ENCODE results near the gene AFTPH. TPM values are rescaled to one million over a fixed set of nuclear protein-coding genes. Genes with fewer than 3 reads are reported as not detected.

AFTPH gene
- total RNA-seq, 8 experiments from 2014 or later, result 25.1 to 52.0 (median 32.4) TPM

DNA sequence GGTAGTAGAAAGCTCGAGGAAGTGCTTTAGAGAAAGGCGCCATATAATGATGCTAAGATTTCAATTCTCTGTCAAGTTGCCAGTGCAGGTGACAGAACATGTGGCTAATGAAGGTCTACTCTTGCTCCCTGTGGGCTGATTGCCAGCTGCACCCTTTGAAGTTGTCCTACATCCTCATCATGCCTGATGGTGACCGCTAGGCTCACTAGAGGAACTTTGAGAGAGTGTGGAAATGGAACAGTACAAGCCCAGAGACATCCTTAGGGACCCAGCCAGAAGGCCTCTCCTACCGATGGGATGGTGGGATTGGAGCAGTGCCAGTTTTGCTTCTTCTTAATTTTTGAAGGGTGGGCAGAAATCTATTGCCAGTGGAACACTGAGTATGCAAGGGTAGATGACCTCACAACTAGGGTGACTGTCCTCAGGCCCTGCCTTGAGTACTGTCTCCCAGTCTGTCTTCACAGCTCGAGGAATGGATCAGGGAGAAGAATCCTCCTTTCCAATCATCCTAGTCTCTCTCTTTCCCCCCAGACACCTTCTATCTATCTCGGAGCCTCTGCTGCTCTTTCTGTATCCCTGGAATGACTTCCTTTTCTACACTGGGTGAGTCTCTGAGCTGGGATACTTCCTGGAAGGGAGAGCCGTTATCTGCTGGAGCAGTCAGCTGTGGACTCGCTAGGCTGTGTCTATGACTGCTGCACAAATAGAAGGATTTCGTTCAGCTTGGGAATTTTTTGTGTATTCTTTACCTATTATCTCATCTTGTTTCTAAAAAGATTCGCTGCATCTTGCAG lies 36.7 kb upstream of the AFTPH start:
- H3K4me1 ChIP-seq (replicated peaks in 1 of 2), result peaks cover 11 to 24% of the 10 kb centered on the region in 2 donors
- H3K27ac ChIP-seq, result no peak overlapping the region
- peak in 3 of 8 experiments; percentile 6 to 27 (median 9) for ATAC-seq (replicated peaks in 6 of 8)
- H3K4me3 ChIP-seq, result no peak overlapping the region
- in situ Hi-C loops (cut with MboI; ENCODE audit: low pct_unique_long_range_greater_than_20kb in 2 of 9, low sequenced_read_pairs in 9 of 9, unreplicated experiment in 9 of 9), result loop anchor here in 6 of 9 experiments (25.0 kb wide), 2 partner anchors 150 to 450 kb away; no protein-coding TSS in a partner anchor
- WGBS, 10 experiments, result 40 to 96% (median 60%) methylated on average over 3 to 9 of the region's 10 CpGs; no CpG with 5 or more reads in 1 of the 10 experiments

DNA sequence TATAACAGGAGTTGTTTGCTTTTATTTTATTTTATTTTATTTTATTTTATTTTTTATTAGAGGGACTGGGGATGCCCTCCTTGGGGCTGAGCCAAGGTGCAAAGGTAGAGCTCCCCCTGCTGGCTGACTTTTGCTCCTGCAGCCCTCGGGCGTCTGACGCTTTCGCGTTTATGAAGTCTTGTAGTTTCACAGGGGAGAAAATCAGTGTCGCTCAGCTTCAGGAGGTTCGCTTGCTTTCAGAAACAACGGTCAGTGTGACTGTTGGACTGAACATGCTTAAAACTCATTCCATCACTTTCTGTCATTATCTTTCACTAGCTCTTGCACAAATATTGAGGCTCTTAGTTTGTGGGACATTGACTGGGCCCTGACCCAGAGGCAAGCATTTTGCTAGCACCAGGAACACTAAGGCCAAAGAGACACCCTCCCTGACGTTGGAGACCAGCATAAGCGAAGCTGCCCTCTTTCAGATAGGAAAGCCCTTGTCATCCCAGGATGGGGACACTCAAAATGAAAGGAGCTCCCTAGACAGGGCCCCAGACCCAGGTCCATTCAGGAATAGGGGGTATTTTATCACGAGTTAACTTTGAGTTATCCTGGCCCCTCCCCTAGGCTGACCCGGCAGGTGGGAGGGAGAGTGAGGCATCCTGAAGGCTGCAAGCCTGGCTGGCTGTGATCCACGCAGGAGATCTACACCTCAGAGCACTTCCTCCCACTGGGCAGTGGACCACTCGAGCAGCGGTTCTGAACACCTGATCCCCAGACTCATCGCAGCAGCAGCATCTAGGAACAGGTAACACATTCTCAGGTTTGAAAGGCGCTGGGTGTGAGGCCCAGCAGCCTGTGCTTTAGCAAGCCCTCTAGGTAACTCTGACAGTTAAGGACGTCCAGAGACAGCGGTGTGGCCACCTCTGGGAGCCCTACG lies 35.8 kb upstream of the AFTPH start:
- no peak overlapping the region for H3K4me3 ChIP-seq
- H3K4me1 ChIP-seq (replicated peaks in 1 of 2), result peaks cover 11 to 22% of the 10 kb centered on the region in 2 donors
- in situ Hi-C loops (cut with MboI; ENCODE audit: low pct_unique_long_range_greater_than_20kb in 2 of 9, low sequenced_read_pairs in 9 of 9, unreplicated experiment in 9 of 9), result loop anchor here in 6 of 9 experiments (25.0 kb wide), 2 partner anchors 151 to 451 kb away; no protein-coding TSS in a partner anchor
- peak; percentile 8 to 77 (median 60) for ATAC-seq (replicated peaks in 6 of 8)
- no peak overlapping the region for H3K27ac ChIP-seq
- WGBS, 10 experiments, result 10 to 67% (median 35%) methylated on average over 2 to 15 of the region's 20 CpGs

DNA sequence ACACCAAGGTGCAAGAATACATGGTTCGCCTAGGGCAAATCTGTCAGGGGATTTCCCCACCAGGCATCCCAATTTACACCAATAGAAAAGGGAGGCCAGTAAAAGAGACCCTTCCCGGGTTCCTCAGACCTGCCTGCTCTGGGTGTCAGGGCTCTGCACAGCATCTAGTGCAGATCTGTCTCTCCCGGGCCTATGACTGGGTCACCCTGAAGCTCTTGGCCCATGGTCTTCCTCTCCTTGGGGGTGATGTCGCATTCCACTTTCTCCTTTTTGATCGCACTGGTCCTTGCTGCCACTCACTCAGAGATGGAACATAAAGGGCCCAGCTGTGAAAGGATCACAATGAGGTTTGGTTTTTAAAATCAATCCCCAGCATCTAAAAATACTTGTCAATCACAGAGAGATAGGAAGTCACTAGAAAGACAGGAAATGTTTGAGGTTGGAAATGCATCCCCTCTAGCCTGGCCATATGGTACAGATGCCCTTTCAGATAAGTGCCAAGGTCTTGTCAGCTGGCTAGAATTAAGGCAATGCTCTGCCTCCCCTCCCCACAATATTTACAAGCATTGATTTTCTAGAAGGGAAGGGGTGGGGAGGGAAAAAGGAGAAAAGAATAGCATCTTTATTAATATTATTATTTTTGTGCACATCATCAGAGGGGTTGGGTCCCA lies 34.9 kb upstream of the AFTPH start:
- WGBS, 10 experiments, result 40 to 100% (median 61%) methylated on average over 1 to 3 of the region's 5 CpGs; no CpG with 5 or more reads in 4 of the 10 experiments
- in situ Hi-C loops (cut with MboI; ENCODE audit: low pct_unique_long_range_greater_than_20kb in 2 of 9, low sequenced_read_pairs in 9 of 9, unreplicated experiment in 9 of 9), result loop anchor here in 6 of 9 experiments (25.0 kb wide), 2 partner anchors 152 to 452 kb away; no protein-coding TSS in a partner anchor
- no peak overlapping the region for H3K4me3 ChIP-seq
- peak in 1 of 8 experiments; percentile 13 for ATAC-seq (replicated peaks in 6 of 8)
- H3K4me1 ChIP-seq (replicated peaks in 1 of 2), result peaks cover 11 to 22% of the 10 kb centered on the region in 2 donors
- no peak overlapping the region for H3K27ac ChIP-seq

DNA sequence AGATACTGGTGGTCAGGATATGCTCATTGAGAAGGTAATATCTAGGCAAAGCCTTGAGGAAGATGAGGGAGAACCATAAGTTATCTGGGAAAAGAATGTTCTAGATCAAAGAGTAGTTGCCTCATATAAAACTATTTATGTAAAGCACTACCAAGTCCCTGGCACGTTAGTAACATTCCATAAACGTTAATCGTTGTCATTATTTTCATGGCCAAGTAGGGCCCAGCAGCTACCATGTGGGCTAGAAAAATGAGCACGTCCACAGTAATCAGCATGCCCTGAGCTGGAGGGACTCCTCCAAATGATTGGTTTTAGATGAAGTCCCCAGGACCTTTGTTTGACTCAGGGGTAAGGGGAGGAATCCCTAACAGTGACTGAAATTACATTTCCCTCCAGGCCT lies 32.7 kb upstream of the AFTPH start:
- 18 to 100% (median 64%) methylated on average over 1 to 4 of the region's 4 CpGs for WGBS, 10 experiments
- peak in 1 of 8 experiments; percentile 29 for ATAC-seq (replicated peaks in 6 of 8)
- in situ Hi-C loops (cut with MboI; ENCODE audit: low pct_unique_long_range_greater_than_20kb in 2 of 9, low sequenced_read_pairs in 9 of 9, unreplicated experiment in 9 of 9), result loop anchor here in 6 of 9 experiments (25.0 kb wide), 2 partner anchors 154 to 454 kb away; no protein-coding TSS in a partner anchor

DNA sequence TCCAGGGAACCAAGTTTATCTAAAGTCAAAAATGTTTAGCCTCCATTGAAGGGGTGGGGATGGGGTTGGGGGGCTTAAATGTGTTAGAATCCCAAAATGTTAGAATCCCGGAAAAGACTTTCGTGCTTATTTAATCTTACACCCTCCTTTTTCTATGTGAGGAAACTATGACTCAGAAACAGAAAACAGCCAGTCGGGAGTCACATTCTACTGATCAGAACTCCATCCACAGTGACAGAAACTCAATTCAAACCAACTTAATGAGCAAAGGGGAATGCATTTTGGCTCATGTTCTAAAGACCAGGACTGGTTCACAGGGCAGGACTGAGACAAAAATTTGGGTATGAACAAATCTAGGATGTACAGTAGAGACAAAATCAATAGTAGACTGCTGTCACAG lies 31.9 kb upstream of the AFTPH start:
- no peak for ATAC-seq (replicated peaks in 6 of 8)
- 60 to 90% (median 80%) methylated on average over 1 to 3 of the region's 3 CpGs; no CpG with 5 or more reads in 5 of the 10 experiments for WGBS, 10 experiments
- in situ Hi-C loops (cut with MboI; ENCODE audit: low pct_unique_long_range_greater_than_20kb in 2 of 9, low sequenced_read_pairs in 9 of 9, unreplicated experiment in 9 of 9), result loop anchor here in 6 of 9 experiments (25.0 kb wide), 2 partner anchors 155 to 455 kb away; no protein-coding TSS in a partner anchor
- Histone ChIP-seq H3K4me3 (no peak overlapping the region), H3K27ac (no peak overlapping the region), H3K4me1 (replicated peaks in 1 of 2) (peaks cover 3 to 18% of the 10 kb centered on the region in 2 donors)

More for the DNA sequence above, 32.7 kb upstream of the AFTPH start:
- Histone ChIP-seq H3K27ac (no peak overlapping the region), H3K4me3 (no peak overlapping the region), H3K4me1 (replicated peaks in 1 of 2) (peaks cover 3 to 18% of the 10 kb centered on the region in 2 donors)

DNA sequence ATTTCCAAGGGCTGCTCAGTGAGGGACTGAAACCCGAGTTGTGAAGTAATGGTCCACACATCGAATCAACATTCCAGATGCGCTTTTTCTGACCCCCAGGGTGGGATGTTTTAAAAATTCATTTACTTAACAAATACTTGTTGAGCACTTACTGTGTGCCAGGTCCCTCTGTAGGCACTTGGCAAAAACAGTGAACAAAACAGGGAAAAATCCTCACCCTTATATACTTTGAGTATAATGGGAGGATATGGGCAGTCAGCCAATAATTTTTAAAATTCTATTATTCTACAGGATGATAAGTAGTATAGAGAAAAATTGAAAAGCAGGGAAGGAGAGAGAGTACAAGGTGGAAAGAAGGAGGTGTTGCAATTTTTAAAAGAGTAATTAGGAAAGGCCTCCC lies 31.3 kb upstream of the AFTPH start:
- no peak for ATAC-seq (replicated peaks in 6 of 8)
- WGBS, 10 experiments, result 18 to 95% (median 59%) methylated on average over 1 to 3 of the region's 3 CpGs; no CpG with 5 or more reads in 3 of the 10 experiments
- H3K27ac ChIP-seq, result no peak overlapping the region
- no peak overlapping the region for H3K4me3 ChIP-seq
- H3K4me1 ChIP-seq (replicated peaks in 1 of 2), result peaks cover 3 to 18% of the 10 kb centered on the region in 2 donors
- in situ Hi-C loops (cut with MboI; ENCODE audit: low pct_unique_long_range_greater_than_20kb in 2 of 9, low sequenced_read_pairs in 9 of 9, unreplicated experiment in 9 of 9), result loop anchor here in 6 of 9 experiments (25.0 kb wide), 2 partner anchors 156 to 456 kb away; no protein-coding TSS in a partner anchor

DNA sequence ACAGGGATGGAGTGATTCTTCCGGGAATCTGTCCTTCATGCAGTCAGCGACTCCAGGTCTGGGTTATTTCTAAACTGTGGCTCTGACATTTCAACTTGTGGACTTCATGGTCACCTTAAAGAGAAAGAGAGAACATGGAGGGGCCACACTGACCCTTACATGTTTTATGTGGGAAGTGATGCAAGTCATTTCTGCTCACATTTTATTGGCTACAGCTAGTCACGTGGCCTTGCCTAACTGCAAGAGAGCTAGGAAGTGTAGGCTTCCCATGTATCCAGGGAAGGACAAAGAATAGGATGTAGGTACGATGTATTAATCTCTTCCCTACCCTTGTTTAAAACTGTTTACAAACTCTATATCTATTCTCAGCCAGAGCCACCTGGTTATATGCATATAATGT lies 30.3 kb upstream of the AFTPH start:
- in situ Hi-C loops (cut with MboI; ENCODE audit: low pct_unique_long_range_greater_than_20kb in 2 of 9, low sequenced_read_pairs in 9 of 9, unreplicated experiment in 9 of 9), result loop anchor here in 6 of 9 experiments (25.0 kb wide), 2 partner anchors 156 to 456 kb away; no protein-coding TSS in a partner anchor
- H3K27ac ChIP-seq, result no peak overlapping the region
- 82 to 100% (median 97%) methylated on average over 1 to 4 of the region's 4 CpGs; no CpG with 5 or more reads in 2 of the 10 experiments for WGBS, 10 experiments
- no peak overlapping the region for H3K4me3 ChIP-seq
- peaks cover 0 to 15% of the 10 kb centered on the region in 2 donors for H3K4me1 ChIP-seq (replicated peaks in 1 of 2)
- no peak for ATAC-seq (replicated peaks in 6 of 8)

DNA sequence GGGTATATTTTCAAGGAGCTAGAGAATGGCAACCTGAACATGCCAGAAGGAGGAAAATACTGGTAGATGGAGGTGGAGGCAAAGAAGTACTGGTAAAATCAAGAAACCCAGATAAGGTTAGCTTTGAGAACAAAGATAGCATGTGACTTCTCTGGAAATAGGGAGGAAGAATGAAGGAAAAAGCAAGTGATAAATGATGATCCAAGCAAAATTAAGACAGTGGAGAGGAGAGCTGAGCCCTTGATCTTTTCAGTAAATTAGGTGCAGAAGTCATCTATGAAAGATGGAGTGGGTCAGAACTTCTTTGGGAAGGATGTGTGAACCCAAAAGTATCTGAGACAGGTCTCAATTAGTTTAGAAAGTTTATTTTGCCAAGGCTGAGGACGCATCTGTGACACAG lies 25.7 kb upstream of the AFTPH start:
- 57 to 100% (median 75%) methylated on average over 1 of the region's 1 CpG; no CpG with 5 or more reads in 1 of the 10 experiments for WGBS, 10 experiments
- H3K4me1 ChIP-seq (replicated peaks in 1 of 2), result no peaks in the 10 kb centered on the region
- no peak overlapping the region for H3K27ac ChIP-seq
- no peak for ATAC-seq (replicated peaks in 6 of 8)
- in situ Hi-C loops (cut with MboI; ENCODE audit: low pct_unique_long_range_greater_than_20kb in 2 of 9, low sequenced_read_pairs in 9 of 9, unreplicated experiment in 9 of 9), result loop anchor here in 6 of 9 experiments (25.0 kb wide), 2 partner anchors 161 to 461 kb away; no protein-coding TSS in a partner anchor
- H3K4me3 ChIP-seq, result no peak overlapping the region

DNA sequence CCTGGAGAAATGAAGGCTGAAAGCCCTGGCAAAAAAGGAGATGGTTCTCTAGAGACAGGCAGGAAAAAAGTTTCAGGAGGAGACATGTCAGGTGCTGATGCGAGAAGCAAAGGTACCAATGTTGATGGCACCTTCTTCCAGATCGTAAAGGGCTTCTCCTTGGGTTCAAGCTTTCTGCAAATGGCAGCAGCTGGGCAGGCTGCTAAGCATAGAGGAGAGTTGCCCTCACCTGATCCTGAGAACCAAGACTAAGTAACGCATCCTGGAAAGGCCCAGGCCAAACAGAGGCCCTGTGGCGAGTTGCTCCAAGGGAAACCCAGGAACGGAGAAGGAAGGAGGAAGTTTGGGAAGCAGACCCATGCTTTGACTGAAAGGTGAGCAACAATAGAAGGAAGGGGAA lies 23.6 kb upstream of the AFTPH start:
- in situ Hi-C loops (cut with MboI; ENCODE audit: low pct_unique_long_range_greater_than_20kb in 2 of 9, low sequenced_read_pairs in 9 of 9, unreplicated experiment in 9 of 9), result no loop called here
- ATAC-seq (replicated peaks in 6 of 8), result no peak
- H3K4me3 ChIP-seq, result no peak overlapping the region
- H3K4me1 ChIP-seq (replicated peaks in 1 of 2), result no peaks in the 10 kb centered on the region
- H3K27ac ChIP-seq, result no peak overlapping the region
- 56 to 100% (median 81%) methylated on average over 1 to 5 of the region's 5 CpGs; no CpG with 5 or more reads in 2 of the 10 experiments for WGBS, 10 experiments

DNA sequence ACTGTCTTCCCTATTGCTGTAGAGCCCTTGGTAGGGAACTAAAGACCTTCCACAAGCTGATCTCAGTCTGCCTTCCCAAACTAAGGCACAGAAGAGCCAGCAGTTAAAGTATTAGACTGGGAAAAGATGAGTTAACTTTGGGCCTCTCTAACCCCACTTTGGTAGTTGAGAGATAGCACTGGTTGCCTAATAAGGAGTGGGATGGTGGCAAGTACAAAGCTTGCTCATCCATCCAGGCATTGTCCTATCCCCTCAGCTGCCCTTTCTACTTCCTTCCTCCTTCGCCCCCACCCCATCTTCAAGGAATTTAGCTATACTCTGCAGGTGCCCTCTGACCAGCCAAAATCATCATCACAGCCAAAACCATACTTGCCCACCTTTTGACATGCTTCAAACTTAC lies 22.2 kb upstream of the AFTPH start:
- Histone ChIP-seq H3K4me3 (no peak overlapping the region), H3K27ac (no peak overlapping the region), H3K4me1 (replicated peaks in 1 of 2) (no peaks in the 10 kb centered on the region)
- in situ Hi-C loops (cut with MboI; ENCODE audit: low pct_unique_long_range_greater_than_20kb in 2 of 9, low sequenced_read_pairs in 9 of 9, unreplicated experiment in 9 of 9), result no loop called here
- 11 to 80% (median 78%) methylated on average over 1 of the region's 1 CpG; no CpG with 5 or more reads in 5 of the 10 experiments for WGBS, 10 experiments
- ATAC-seq (replicated peaks in 6 of 8), result no peak

DNA sequence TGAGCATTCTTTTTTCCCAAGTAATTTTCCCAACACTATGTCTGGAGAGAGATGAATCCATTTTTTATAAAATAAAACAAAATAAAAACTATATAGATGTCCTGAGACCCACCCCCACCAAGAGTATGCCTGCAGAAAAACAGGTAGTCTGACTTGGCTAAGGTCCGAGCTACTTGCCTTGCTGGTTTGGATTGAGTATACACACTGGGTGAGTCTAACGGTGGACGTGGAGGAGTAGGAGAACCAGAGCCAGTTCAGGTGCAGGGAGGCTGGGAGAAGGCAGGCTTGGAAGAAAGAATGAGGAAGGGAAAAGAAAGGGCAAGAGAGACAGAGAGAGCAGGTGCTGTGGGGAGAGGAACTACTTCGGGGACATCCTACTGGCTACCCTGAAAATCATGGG lies 21.3 kb upstream of the AFTPH start:
- ATAC-seq (replicated peaks in 6 of 8), result no peak
- Histone ChIP-seq H3K4me1 (replicated peaks in 1 of 2) (no peaks in the 10 kb centered on the region), H3K27ac (no peak overlapping the region), H3K4me3 (no peak overlapping the region)
- 61 to 100% (median 81%) methylated on average over 1 to 4 of the region's 4 CpGs; no CpG with 5 or more reads in 1 of the 10 experiments for WGBS, 10 experiments
- in situ Hi-C loops (cut with MboI; ENCODE audit: low pct_unique_long_range_greater_than_20kb in 2 of 9, low sequenced_read_pairs in 9 of 9, unreplicated experiment in 9 of 9), result no loop called here
